Ovary (tissue), 9 donors: ENCODE results near the gene PCDHGA6. TPM values are rescaled to one million over a fixed set of nuclear protein-coding genes. Genes with fewer than 3 reads are reported as not detected.
"Not testable (repeated sequence)": the region's sequence is repeated elsewhere in the genome, so short reads cannot be mapped to it uniquely, and the experiment has no call there.

Experiments
- DNase-seq, 5 donors: peaks; one replicate each; pipeline ENCODE4 v3.0.0-alpha.2; 2019 to 2020
- H3K27ac ChIP-seq, 2 donors: fragments of 200-600 bp; one replicate each; pipeline versions ENCODE4 v1.5.1 to v1.8.0; 2019 to 2022
- H3K27me3 ChIP-seq: fragments of 200-600 bp; one replicate; pipeline ENCODE4 v1.8.0; 2022
- H3K36me3 ChIP-seq: fragments of 200-600 bp; sonication (generic); one replicate; pipeline ENCODE4 v1.5.1; 2019
- H3K4me1 ChIP-seq: one replicate; pipeline ENCODE4 v1.8.1; 2013; ENCODE audit warnings: mild to moderate bottlenecking, moderate library complexity; ENCODE audit not compliant: insufficient read depth
- H3K4me3 ChIP-seq: fragments of 200-600 bp; sonication (generic); one replicate; pipeline ENCODE4 v1.5.1; 2017
- H3K9me3 ChIP-seq, 2 donors: fragments of 200-600 bp in 1 of 2; sonication (generic) in 1 of 2; one replicate each; pipeline versions ENCODE4 v1.5.1 to v1.8.1; 2013 to 2019; ENCODE audit warnings: mild to moderate bottlenecking in 1 of 2, moderate library complexity in 1 of 2
- EP300 ChIP-seq: sonication (generic); formaldehyde crosslinking; IDR thresholded peaks from one replicate; pipeline ENCODE4 v1.6.1; 2017; ENCODE audit warnings: antibody characterized with exemption
- POLR2A ChIP-seq: fragments of 450-650 bp; IDR thresholded peaks from one replicate; pipeline ENCODE4 v1.6.1; 2017; ENCODE audit warnings: antibody characterized with exemption, mild to moderate bottlenecking, moderate library complexity
- WGBS, 3 donors: extraction: QIAGEN DNeasy Blood & Tissue Kit in 1 of 3; methylation state at CpG; one replicate each; pipeline versions ENCODE4 v1.1.5 to v1.1.7; 2013 to 2017; 5-methylcytosine and 5-hydroxymethylcytosine counted together
- intact Hi-C, 4 donors: fragments of 100-400 bp; cut with DNase I; formaldehyde crosslinking; loops; one replicate each; pipeline versions ENCODE4 v1.11.0 to v1.15.1; 2022 to 2023
- polyA plus RNA-seq, 2 donors: library from polyadenylated mRNA; stranded (reverse); fragments of 200-250 nt in 1 of 2; fragments of 350-450 nt in 1 of 2; fragmentation: Illumina TruSeq in 1 of 2; extraction: RNeasy Lipid Tissue Mini Kit (QIAGEN cat#74804) in 1 of 2; gene quantifications; one replicate each; pipeline ENCODE4 v1.2.3, GENCODE V29; 2013 to 2014
- total RNA-seq, 7 donors: library from RNA; depleted of rRNA in 2 of 7; stranded (reverse); fragments of >200 nt in 2 of 7; fragmentation: NEBNext Ultra II Directional in 3 of 7; extraction: Animal tissue kit (Norgen Biotek cat#: 25700) in 3 of 7; gene quantifications; one replicate each; pipeline versions ENCODE4 v1.1.0 to v1.2.4, GENCODE V29; 2016 to 2023
- TF ChIP-seq, protein P1 (sequence below), 3 donors: fragments of 450-650 bp in 2 of 3; fragments of 200-600 bp in 1 of 3; IDR thresholded peaks; one replicate each; pipeline versions ENCODE4 v1.5.1 to v1.8.0; 2016 to 2022; ENCODE audit warnings: antibody characterized with exemption in 3 of 3, mild to moderate bottlenecking in 1 of 3
- donor health status: DM: no; HTN: no; CAD: no; lungs with moderate emphysema.
- donor health status: DM: no; HTN: no; CAD: no.
- donor health status: Bipolar disorder and iron deficiency.
- donor health status: DM: yes; HTN: yes; CAD: no.
- donor health status: DM: no; HTN: no; CAD: no.
- donor health status: DM: yes; HTN: yes; CAD: no.

The PCDHGA6 gene
- total and polyA plus RNA-seq, 9 donors: 3.6 to 14.5 (median 8.5) TPM

DNA sequence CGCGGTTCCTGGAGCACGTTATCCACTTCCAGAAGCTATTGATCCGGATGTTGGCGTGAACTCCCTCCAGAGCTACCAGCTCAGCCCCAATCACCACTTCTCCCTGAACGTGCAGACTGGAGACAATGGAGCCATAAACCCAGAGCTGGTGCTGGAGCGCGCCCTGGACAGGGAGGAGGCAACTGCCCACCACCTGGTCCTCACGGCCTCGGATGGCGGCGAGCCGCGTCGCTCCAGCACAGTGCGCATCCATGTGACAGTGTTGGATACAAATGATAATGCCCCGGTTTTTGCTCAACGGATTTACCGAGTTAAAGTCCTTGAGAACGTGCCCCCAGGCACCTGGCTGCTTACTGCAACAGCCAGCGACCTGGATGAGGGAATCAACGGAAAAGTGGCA, 29.7 kb downstream of the PCDHGA6 start:
- Histone ChIP-seq H3K9me3 (peaks cover 10 to 44% of the 10 kb centered on the region in 2 donors), H3K27me3 (no peaks in the 10 kb centered on the region), H3K27ac (no peak overlapping the region), H3K4me3 (no peak overlapping the region), H3K36me3 (no peaks in the 10 kb centered on the region), H3K4me1 (no peaks in the 10 kb centered on the region)
- no peak for DNase-seq
- WGBS, 3 donors: 23 to 30% (median 24%) methylated on average over 22 of the region's 22 CpGs
- TF ChIP-seq POLR2A: no peak
- TF ChIP-seq, protein P1, sequence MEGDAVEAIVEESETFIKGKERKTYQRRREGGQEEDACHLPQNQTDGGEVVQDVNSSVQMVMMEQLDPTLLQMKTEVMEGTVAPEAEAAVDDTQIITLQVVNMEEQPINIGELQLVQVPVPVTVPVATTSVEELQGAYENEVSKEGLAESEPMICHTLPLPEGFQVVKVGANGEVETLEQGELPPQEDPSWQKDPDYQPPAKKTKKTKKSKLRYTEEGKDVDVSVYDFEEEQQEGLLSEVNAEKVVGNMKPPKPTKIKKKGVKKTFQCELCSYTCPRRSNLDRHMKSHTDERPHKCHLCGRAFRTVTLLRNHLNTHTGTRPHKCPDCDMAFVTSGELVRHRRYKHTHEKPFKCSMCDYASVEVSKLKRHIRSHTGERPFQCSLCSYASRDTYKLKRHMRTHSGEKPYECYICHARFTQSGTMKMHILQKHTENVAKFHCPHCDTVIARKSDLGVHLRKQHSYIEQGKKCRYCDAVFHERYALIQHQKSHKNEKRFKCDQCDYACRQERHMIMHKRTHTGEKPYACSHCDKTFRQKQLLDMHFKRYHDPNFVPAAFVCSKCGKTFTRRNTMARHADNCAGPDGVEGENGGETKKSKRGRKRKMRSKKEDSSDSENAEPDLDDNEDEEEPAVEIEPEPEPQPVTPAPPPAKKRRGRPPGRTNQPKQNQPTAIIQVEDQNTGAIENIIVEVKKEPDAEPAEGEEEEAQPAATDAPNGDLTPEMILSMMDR (IDR thresholded peaks at IDR 0.05): no peak
- no peak for TF ChIP-seq EP300
- intact Hi-C loops: loop anchor here in 1 of 4 donors (10.0 kb wide), 1 partner anchor 151 kb away; no protein-coding TSS in a partner anchor

DNA sequence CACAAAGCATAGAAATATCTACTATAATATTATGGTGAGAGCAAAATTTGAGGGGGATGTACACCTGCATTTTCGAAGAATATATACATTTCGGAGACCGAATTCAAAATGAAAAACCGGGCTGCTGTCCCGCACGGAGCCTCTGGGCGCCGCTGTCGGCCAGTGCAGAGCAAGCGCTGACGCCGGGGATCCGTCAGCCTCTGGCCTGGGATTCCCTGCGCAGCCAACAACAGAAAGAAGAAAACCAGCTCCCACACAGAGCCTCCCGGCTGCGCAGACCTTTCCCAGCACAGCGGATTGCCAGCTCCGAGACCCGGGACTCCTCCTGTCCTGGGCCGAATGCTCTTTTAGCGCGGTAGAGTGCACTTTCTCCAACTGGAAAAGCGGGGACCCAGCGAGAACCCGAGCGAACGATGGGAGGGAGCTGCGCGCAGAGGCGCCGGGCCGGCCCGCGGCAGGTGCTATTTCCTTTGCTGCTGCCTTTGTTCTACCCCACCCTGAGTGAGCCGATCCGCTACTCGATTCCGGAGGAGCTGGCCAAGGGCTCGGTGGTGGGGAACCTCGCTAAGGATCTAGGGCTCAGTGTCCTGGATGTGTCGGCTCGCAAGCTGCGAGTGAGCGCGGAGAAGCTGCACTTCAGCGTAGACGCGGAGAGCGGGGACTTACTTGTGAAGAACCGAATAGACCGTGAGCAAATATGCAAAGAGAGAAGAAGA, 34.3 kb downstream of the PCDHGA6 start, which contains the start of gene PCDHGB6:
Gene PCDHGB6, plus strand, starts transcription at position 232 of the 716 bp plus-strand sequence. Its CDS starts 182 bp downstream, at position 414.
- peak; percentile 34 to 62 (median 55) for DNase-seq
- peak within 1 kb of the TSS; percentile 29 for H3K4me3 ChIP-seq
- H3K4me1 ChIP-seq, H3K27me3 ChIP-seq, H3K36me3 ChIP-seq: not testable (repeated sequence)
- intact Hi-C loops: loop anchor here in 1 of 4 donors (10.0 kb wide), 1 partner anchor 147 kb away; no protein-coding TSS in a partner anchor
- H3K27ac ChIP-seq: peak within 1 kb of the TSS in 1 of 2 donors; percentile 16
- WGBS, 3 donors: 6 to 12% (median 11%) methylated on average over 50 to 51 of the region's 51 CpGs
- TF ChIP-seq, protein P1 (IDR thresholded peaks at IDR 0.05): peak in 2 of 3 donors; percentile 33 to 47
- H3K9me3 ChIP-seq: peaks cover 11 to 56% of the 10 kb centered on the region in 2 donors

DNA sequence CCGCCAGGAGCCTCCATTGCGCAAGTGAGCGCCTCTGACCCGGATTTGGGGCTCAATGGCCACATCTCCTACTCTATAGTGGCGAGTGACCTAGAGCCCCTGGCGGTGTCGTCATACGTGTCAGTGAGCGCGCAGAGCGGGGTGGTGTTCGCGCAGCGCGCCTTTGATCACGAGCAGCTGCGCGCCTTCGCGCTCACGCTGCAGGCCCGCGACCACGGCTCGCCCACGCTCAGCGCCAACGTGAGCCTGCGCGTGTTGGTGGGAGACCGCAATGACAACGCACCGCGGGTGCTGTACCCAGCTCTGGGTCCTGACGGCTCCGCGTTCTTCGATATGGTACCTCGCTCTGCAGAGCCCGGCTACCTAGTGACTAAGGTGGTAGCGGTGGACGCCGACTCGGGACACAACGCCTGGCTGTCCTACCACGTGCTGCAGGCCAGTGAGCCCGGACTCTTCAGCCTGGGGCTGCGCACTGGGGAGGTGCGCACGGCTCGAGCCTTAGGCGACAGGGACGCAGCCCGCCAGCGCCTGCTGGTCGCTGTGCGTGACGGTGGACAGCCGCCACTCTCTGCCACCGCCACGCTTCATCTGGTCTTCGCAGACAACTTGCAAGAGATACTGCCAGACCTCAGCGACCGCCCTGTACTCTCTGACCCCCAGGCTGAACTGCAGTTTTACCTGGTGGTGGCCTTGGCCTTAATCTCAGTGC, 36.1 kb downstream of the PCDHGA6 start:
- DNase-seq: no peak
- Histone ChIP-seq H3K27ac (no peak overlapping the region), H3K9me3 (peaks cover 14 to 55% of the 10 kb centered on the region in 2 donors), H3K27me3 (no peaks in the 10 kb centered on the region), H3K36me3 (peaks cover 4% of the 10 kb centered on the region), H3K4me3 (no peak overlapping the region), H3K4me1 (peaks cover 2% of the 10 kb centered on the region)
- intact Hi-C loops: loop anchor here in 1 of 4 donors (10.0 kb wide), 2 partner anchors 115 to 145 kb away; no protein-coding TSS in a partner anchor
- TF ChIP-seq, protein P1 (IDR thresholded peaks at IDR 0.05): no peak
- no peak for TF ChIP-seq POLR2A
- no peak for TF ChIP-seq EP300
- WGBS, 3 donors: 18 to 27% (median 19%) methylated on average over 63 to 64 of the region's 64 CpGs

DNA sequence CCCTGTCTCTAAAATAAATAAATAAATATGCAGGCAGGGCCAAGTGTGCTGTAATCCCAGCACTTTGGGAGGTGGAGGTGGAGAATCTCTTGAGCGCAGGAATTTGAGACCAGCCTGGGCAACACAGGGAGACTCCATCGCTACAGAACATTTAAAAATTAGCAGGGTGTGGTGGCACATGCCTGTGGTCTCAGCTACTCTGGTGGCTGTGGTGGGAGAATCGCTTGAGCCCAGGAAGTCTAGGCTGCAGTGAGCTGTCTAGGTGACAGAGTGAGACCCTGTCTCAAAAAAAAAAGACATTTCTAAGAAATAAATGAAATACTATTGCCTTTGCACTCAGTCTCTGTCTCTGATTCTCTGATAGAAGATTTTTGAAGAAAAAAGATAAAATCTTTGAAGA, 37.9 kb downstream of the PCDHGA6 start:
- 52 to 72% (median 58%) methylated on average over 3 of the region's 3 CpGs for WGBS, 3 donors
- DNase-seq: no peak
- H3K4me1 ChIP-seq: peaks cover 2% of the 10 kb centered on the region
- peaks cover 4% of the 10 kb centered on the region for H3K36me3 ChIP-seq
- H3K27ac ChIP-seq: no peak overlapping the region
- peaks cover 14 to 53% of the 10 kb centered on the region in 2 donors for H3K9me3 ChIP-seq
- no peak for TF ChIP-seq EP300
- TF ChIP-seq, protein P1 (IDR thresholded peaks at IDR 0.05): no peak
- no peak for TF ChIP-seq POLR2A
- intact Hi-C loops: loop anchor here in 1 of 4 donors (10.0 kb wide), 1 partner anchor 113 kb away; no protein-coding TSS in a partner anchor
- H3K4me3 ChIP-seq: no peak overlapping the region
- H3K27me3 ChIP-seq: no peaks in the 10 kb centered on the region
